ENCODE results near the gene SLC7A10. TPM values are rescaled to one million over a fixed set of nuclear protein-coding genes. Genes with fewer than 3 reads are reported as not detected.

Gene SLC7A10
- total RNA-seq, 1 experiment from 2014 or later = not detected

DNA sequence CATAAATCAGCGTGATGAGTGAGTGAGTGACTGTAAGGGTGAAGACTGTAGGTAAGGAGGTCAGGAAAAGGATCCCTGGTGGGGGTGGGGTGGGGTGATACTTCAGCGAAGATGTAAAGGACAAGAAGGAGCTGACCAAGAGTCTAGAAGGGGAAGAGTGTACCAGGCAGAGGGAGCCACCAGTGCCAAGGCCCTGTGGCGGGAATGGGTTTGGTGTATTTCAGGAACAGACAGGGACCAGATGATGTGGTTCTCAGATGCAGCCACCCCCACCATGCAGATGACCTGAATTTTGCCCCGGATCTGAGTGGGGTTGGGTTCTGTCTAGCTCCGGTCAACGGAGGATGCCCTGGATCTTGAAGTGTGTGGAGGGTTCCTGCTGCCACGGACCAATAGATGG, 30.1 kb upstream of the SLC7A10 start:
- no peak for DNase-seq (ENCODE audit: low read depth)

DNA sequence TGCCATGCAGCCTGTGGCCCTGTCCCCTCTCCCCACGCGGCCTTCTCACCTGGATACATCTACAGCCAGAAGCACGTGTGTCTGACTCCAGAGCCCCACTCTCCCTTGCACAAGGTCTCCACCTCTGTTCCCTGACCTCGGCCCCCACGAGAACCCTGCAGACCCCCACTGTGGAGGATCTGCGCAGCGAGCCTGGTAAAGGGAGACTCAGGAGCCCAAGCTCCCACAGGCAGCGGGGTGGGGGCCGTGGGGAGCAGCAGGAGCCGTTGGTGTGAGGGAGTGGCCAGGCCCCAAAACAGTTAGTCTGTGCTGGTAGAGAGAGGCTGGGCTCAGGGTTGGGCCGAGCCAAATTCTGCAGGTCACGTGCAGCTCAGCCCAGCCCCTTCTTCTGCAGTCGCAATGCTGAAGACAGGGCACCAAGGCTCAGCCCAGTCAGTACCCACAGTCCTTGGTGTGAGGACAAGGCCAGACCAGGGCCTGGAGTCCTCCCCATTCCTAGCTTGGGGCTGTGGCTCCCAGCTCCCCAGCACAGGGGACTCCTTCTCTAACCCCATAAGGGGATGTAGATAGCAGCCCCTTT, 28.7 kb upstream of the SLC7A10 start:
- no peak for DNase-seq (ENCODE audit: low read depth)

DNA sequence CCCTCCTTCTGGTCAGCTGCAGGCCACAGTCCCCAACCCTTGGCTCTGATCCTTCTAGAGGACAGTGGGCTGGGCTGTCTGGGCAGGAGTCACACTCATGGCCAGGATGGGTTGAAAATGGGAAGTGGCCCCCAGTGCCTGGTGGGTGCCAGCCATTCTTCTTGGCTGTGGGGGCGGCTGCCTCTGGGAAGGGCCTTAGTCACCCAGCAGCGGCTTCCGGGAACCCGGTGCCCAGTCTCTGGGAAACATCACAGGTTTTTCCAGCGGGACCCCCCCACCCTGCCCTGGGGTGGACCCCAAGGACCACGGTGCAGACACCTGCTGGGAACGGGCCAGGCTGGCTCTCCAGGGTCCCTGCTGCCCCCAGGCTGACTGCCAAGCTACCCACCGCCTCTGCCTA, 27.3 kb upstream of the SLC7A10 start:
- DNase-seq (ENCODE audit: low read depth) = no peak

GRCh38 chr19:33252418-33252962, 26.8 kb upstream of the SLC7A10 start:
- DNase-seq (ENCODE audit: low read depth) = no peak

DNA sequence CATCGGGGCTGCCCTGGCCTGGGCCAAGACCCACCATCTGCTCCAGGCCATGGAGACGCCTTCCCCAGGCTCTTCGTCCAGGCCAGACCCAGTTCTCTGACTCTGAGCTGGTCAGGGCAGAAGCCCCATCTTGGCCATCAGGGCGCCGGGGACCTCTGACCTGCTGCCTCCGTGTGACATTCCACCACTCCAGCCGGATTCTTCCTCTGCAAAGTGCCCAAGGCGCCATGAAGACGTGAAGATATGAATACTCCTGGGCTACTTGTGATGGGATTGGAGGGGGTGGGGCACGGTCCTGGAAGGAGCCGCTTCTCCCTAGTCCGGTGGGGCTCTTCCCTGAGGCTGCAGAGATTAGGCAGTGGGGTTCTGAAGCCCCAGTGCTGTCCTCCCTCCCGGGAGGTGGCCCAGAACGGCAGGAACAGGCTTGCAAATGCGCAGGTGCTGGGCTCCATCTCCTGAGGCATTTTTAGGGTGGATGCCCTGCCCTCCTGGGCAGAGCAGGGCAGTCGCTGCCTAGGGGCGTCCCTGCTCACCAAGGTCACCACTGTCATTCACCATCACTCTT, 26.0 kb upstream of the SLC7A10 start:
- DNase-seq (ENCODE audit: low read depth) = no peak

DNA sequence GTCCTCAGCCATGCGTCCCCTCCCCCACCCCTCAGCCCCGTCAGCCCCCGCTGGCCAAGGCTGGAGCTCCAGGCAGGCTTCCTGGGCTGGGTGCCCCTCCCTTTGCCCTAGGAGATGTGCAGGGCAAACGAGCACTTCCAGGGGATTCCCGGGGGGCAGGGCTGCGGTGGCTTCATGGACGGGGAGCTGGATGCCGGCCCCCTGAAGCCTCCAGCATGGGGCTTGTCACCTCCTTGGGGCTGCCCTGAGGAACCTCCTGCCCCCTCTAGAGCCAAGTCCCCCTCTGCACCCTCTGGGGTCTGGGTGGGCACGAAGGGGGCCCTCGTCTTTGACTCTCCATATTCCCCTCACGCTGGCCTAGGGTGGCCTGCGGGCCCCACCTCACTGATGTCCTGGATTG, 25.4 kb upstream of the SLC7A10 start:
- DNase-seq (ENCODE audit: low read depth) = no peak

- DNase-seq (ENCODE audit: low read depth) = no peak
Observed at GRCh38 chr19:33250500-33250899, 24.9 kb upstream of the SLC7A10 start.

- no peak for DNase-seq (ENCODE audit: low read depth)
Observed at GRCh38 chr19:33249740-33250366, 24.2 kb upstream of the SLC7A10 start.

GRCh38 chr19:33248954-33249613, 23.4 kb upstream of the SLC7A10 start:
- DNase-seq (ENCODE audit: low read depth) = no peak

DNA sequence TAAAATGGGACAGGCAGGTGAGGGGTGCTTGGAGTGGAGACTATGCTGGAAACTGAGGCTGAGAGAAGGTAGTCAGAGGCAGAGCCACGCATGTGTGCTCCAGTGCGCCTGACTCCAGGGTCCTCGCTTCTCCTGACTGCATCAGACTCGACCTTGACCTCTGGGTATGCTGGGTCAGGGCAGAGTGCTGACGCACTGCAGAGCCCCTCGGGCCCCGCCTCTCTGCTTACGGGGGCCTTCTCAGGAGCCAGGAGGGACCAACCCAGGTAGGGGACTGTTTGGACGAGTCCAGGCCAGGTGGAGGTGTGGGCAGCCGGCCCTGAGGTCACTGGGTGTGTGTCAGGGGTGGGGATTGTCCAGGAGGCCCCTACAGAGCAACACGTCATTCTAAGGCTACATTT, 22.9 kb upstream of the SLC7A10 start:
- no peak for DNase-seq (ENCODE audit: low read depth)

GRCh38 chr19:33248104-33248503, 22.5 kb upstream of the SLC7A10 start:
- no peak for DNase-seq (ENCODE audit: low read depth)

GRCh38 chr19:33247441-33247819, 21.8 kb upstream of the SLC7A10 start:
- no peak for DNase-seq (ENCODE audit: low read depth)

GRCh38 chr19:33246709-33247440, 21.2 kb upstream of the SLC7A10 start:
- no peak for DNase-seq (ENCODE audit: low read depth)

DNA sequence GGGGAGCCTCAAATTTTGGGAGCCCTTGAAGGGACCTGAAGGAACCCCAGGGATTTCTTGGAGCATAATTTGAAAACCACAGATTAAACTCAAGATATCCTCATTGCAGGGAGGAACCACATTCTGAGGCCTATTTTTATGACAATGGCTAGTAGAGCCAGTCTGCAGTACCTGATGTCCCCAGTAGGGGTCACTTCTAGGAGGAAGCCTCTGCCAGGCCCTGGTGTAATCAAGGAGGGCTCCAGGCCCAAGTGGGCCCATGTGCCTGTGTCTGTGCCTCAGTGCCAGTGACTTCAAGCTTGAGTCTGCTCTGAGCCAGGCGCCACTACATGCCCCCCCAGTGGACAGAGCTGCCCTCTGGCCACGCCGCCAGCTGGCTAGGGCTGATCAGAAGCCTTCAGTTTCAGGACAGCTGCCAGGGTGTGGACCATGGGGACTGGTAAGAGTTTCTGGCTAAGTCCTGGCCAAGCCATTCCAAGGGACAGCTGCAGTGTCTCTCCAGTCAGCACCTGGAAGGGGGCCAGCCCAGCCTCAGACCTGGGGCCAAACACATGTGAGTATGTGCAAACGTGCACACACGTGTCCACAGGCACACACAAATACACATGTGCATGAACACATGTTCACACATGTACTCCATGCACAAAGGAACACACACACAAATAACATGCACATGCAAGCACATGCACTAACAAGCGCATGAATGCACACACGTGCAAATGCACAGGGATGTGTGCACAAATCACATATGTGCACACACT, 20.5 kb upstream of the SLC7A10 start:
- peak; percentile 59 for DNase-seq (ENCODE audit: low read depth)

- no peak for DNase-seq (ENCODE audit: low read depth)
Observed at GRCh38 chr19:33242911-33243310, 17.3 kb upstream of the SLC7A10 start.

GRCh38 chr19:33242131-33242530, 16.5 kb upstream of the SLC7A10 start:
- no peak for DNase-seq (ENCODE audit: low read depth)

DNA sequence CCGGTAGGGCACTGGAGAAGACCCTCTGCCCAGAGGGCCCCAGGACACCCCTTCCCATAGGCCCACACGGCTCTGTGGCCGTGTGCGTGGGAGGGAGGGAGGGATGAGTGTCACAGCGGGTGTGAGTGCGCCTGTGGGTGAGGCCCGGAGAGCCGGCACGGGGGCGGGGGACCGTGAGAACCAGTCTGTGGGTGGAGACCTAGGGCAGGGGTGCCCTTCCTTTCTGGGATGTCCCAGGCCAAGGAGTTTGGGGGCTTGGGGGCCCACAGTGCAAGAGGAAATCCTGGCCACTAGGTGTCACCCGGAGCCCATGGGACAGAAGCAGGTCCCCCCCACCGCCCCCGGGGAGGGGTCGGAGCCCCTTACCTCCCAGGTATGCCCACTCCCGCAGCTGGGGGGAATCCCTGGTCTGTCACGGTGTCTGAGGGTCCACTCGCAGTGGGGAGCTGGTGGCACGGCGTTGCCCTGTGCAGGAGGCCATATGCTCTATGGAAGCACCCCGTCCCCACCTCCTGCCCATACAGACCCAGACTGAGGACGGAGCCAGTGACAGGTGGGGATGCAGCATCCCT, 16.0 kb upstream of the SLC7A10 start:
- DNase-seq (ENCODE audit: low read depth) = no peak

- no peak for DNase-seq (ENCODE audit: low read depth)
Observed at GRCh38 chr19:33241091-33241529, 15.5 kb upstream of the SLC7A10 start.

GRCh38 chr19:33240181-33240771, 14.6 kb upstream of the SLC7A10 start:
- DNase-seq (ENCODE audit: low read depth) = no peak

DNA sequence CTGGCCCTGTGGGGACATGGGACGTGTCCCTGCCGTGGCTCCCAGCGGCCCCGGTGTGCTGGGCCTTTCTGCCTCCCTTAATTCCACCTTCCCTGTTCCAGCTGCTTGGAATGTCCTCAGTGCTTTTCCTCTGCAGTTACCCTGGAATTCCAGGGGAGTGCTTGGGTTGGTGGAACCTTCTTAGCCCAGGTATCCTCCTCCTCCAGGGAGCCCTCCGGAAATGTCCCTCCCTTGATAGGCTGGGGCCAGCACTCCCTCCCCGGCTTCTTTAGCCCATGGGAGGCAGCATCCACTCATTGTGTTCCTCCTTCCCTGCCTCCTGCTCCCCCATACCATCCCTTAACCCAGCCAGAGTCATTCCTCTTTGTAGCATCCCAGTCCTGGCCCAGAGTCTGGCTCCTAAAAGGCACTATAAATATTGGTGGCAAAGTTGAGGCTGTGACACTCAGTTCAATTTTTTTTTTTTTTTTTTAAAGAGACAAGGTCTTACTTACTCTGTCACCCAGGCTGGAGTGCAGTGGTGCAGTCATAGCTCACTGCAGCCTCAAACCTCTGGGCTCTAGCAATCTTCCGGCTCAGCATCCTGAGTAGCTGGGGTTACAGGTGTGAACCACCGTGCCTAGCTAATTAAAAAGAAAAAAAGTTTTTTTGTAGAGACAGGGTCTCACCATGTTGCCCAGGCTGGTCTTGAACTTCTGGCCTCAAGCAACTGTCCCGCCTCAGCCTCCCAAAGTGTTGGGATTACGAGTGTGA, 13.7 kb upstream of the SLC7A10 start:
- DNase-seq (ENCODE audit: low read depth) = no peak
